Measurements from ENCODE around the gene XPOT.
A peak's percentile ranks its signal among the peaks of the same experiment; 100 is the strongest.
"Not testable (repeated sequence)": the region's sequence is repeated elsewhere in the genome, so short reads cannot be mapped to it uniquely, and the experiment has no call there.

XPOT gene, protein sequence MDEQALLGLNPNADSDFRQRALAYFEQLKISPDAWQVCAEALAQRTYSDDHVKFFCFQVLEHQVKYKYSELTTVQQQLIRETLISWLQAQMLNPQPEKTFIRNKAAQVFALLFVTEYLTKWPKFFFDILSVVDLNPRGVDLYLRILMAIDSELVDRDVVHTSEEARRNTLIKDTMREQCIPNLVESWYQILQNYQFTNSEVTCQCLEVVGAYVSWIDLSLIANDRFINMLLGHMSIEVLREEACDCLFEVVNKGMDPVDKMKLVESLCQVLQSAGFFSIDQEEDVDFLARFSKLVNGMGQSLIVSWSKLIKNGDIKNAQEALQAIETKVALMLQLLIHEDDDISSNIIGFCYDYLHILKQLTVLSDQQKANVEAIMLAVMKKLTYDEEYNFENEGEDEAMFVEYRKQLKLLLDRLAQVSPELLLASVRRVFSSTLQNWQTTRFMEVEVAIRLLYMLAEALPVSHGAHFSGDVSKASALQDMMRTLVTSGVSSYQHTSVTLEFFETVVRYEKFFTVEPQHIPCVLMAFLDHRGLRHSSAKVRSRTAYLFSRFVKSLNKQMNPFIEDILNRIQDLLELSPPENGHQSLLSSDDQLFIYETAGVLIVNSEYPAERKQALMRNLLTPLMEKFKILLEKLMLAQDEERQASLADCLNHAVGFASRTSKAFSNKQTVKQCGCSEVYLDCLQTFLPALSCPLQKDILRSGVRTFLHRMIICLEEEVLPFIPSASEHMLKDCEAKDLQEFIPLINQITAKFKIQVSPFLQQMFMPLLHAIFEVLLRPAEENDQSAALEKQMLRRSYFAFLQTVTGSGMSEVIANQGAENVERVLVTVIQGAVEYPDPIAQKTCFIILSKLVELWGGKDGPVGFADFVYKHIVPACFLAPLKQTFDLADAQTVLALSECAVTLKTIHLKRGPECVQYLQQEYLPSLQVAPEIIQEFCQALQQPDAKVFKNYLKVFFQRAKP

DNA sequence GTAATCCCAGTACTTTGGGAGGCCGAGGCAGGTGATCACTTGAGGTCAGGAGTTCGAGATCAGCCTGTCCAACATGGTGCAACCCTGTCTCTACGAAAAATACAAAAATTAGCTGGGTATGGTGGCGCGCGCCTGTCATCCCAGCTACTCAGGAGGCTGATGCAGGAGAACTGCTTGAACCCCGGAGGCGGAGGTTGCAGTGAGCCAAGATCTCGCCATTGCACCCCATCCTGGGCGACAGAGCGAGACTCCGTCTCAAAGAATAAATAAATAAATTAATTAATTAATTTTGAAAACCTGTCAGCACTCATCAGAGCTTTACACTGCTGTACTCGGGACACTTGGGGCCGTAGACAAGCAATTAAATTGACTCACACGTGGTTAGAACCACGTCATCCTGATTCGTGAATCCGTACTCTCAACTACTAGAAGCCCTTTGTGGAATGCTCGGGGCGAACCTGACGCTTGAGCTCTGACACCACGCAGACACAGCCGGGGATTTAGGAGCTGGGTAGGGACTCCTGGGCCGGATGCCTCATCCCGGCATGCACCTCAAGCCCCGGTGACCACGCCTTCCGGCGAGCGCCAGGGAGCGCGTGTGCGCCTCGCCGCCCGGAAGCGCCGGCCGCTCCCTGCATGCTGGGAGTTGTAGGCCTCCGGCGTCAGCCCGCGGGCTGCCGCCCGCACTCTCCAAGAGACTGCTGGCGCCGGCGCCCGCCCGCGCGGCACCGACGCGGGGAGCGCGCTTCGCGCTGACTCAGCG lies at the start of gene XPOT:
Gene XPOT, plus strand, starts transcription at position 686 of the 763 bp plus-strand sequence. CDS start 5,644 bp downstream, outside the sequence.
- peak; percentile 77 to 87 for DNase-seq (ENCODE audit: low read depth in 1 of 2, low spot score in 1 of 2)

DNA sequence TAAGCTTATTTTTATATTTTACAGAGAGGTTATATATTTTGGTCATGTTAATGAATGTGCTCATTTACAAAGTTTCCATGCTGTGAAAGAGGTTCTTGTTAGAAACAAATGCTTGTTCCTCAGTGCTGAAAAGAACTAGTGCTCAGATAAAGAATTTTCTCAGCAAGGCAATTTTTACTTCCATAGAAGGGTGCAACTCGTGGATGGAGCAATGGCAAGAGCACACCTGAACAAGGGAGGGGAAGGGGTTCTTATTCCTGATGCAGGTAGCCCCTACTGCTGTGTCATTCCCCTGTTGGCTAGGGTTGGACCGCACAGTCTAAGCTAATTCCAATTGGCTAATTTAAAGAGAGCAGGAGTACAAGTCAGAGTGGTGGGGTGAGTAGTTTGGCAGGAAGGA lies 48.0 kb upstream of the XPOT start:
- not testable (repeated sequence) for DNase-seq (ENCODE audit: low read depth in 1 of 2, low spot score in 1 of 2)

DNA sequence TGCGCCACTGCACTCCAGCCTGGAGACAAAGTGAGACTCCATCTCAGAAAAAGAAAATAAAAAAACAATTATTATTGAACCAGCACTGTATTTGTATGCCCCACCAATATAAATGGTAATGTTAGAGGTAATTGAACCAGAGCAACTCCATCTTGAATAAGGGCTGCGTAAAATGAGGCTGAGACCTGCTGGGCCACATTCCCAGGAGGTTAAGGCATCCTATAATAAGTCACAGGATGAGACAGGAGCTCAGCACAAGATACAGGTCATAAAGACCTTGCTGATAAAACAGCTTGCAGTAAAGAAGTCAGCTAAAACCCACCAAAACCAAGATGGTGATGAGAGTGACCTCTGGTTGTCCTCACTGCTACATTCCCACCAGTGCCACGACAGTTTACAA lies 43.0 kb upstream of the XPOT start:
- not testable (repeated sequence) for DNase-seq (ENCODE audit: low read depth in 1 of 2, low spot score in 1 of 2)

DNA sequence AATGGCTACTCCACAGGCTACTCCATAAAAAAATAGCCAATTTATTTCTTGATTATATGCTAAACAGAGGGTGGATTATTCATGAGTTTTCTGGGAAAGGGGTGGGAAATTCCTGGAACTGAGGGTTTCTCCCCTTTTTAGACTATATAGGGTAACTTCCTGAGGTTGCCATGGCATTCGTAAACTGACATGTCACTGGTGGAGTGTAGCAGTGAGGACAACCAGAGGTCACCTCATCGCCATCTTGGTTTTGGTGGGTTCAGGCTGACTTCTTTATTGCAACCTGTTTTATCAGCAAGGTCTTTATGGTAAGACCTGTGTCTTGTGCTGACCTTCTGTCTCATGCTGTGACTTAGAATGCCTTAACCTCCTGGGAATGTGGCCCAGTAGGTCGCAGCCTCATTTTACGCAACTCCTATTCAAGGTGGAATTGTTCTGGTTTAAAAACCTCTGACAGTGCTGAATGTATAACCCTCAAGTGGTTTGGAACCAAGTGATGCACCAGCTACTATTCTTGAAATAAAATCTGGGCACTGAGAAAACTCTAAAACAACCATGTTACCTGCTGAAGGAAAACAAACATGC lies 41.4 kb upstream of the XPOT start:
- DNase-seq (ENCODE audit: low read depth in 1 of 2, low spot score in 1 of 2), result no peak

DNA sequence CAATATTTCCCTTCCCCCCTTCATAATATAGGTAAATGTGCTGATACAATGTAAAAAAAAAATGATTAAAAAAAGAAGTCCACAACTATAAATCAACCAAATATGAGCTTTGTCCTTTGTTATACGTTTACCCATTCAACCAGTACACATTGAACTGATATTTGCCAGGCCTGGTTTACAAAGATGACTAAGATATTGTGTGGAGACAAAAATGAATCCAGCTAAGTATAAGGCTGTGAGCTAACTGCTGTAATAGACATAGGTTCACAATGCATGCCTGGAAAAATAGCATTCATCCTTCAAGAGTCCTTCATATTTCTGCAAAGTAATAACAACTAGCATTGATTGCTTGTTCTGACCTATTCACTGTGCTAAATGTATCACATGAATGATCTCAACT lies 20.5 kb upstream of the XPOT start:
- no peak for DNase-seq (ENCODE audit: low read depth in 1 of 2, low spot score in 1 of 2)

DNA sequence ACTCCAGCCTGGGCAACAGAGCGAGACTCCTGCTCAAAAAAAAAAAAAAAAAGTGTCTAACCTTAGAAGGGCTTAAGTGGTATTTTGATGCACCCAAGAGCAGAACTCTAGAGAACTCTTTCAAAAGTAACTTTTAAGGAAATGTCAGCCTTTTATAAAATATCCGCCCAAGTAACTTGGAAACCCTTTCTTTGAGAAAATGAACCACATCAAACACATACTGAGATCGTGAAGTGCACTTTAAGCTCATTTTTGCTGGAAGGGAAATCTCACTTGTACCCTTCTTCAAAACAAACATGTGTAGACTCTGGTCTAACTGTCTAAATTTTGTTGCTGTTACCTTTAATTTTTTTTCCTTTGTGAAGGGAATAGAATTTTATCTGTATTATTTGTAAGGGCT lies 19.2 kb upstream of the XPOT start:
- no peak for DNase-seq (ENCODE audit: low read depth in 1 of 2, low spot score in 1 of 2)

DNA sequence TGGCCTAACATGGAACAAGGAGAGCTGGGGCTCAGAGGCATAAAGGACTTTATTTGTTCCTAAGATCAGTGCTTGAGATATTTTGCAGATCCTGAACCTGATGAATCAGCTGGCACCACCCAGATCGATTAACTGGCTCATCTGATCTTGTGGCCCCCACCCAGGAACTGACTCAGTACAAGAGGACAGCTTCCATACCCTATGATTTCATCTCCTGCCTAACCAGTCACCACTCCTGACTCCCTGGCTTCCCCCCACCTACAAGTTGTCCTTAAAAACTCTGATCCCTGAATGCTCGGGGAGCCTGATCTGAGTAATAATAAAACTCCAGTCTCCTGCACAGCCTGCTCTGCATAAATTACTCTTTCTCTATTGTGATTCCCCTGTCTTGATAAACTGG lies 18.7 kb upstream of the XPOT start:
- peak in 1 of 2 donors; percentile 44 for DNase-seq (ENCODE audit: low read depth in 1 of 2, low spot score in 1 of 2)

DNA sequence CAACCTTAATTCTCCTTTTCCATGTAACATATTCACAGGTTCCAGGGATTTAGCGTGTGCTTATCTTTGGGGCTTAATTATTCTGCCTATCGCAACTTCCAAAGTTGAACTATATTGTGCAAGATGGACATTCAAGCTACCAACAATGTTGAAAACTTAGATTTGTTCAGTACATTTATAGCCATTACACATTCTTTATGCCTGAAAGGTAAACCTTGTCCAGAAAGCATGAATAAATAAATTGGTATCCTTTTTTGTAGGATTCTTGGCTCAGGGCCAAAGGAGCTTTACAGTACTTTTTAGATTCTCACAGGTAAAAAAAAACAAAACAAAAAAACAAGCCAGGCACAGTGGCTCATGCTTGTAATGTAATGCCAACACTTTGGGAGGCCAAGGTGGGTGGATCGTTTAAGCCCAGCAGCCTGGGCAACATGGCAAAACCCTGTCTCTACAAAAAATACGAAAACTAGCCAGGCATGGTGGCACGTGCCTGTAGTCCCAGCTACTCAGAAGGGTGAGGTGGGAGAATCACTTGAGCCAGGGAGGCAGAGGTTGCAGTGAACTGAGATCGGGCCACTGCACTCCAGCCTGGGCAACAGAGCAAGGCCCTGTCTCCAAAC lies 16.9 kb upstream of the XPOT start:
- no peak for DNase-seq (ENCODE audit: low read depth in 1 of 2, low spot score in 1 of 2)

DNA sequence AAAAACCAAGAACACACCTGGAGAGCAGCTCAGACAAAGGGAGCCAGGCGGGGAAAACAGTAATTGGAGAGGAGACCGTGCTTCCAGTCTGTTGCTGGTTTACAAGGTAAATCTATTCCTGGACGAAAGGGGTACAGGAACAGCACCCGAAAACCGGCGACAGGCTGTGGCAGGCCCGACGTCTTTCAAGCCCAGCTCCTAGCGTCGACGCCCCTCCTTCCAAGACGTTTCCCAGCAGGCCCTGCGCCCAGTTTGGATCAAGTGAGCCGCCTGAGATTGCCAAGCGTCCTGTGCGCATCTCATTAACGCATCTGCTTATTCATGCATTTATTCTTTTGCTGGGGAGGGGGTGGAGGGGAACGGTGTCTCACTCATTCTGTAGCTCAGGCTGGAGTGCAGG lies 15.0 kb upstream of the XPOT start:
- DNase-seq (ENCODE audit: low read depth in 1 of 2, low spot score in 1 of 2), result no peak

DNA sequence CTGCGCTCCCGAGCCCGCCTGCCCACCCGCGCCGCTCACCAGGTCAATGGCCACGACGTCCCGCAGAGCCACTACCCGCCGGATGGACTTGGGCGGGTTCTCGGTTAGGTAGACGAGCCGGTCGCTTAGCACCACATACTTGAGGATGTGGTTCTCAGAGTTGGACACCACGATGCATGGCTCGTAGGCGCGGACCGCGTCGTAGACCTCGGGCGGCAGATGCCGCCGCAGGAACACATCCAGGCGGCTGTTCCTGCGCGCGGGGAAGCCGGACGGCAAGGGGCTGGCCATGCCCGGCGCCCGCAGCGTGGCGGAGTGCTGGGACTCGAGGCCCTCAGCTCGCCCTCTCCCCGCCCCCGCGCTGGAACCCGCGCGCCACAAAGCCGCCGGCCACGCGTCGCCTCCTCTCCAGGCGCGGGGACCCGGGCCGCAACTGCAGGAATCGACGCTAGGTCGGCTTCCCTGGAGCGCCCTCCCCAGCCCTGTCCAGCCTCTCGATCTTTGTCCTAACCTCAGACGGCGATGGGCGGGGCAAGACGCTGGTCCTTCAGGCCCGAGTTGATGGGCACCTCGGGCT lies 13.8 kb upstream of the XPOT start, which contains the start of gene C12orf56:
Gene C12orf56, minus strand, starts transcription at position 484 of the 577 bp plus-strand sequence. Its CDS starts 193 bp downstream, at position 291.
- no peak for DNase-seq (ENCODE audit: low read depth in 1 of 2, low spot score in 1 of 2)

DNA sequence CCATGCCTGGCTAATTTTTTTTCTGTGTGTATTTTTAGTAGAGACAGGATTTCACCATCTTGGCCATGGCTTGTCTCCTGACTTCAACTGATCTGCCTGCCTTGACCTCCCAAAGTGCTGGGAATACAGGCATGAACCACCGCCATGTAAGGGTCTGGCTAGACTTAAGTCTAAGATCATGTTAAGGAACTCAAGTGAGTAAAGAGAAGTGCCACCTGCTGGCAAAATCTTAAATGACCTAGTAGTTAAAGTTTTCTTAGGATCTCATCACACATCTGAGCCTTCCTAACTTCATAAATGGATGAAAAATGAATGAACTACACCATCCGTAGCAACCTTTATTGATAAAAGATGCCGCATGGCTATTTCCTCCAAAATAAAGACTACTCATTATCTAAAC lies 12.0 kb upstream of the XPOT start:
- no peak for DNase-seq (ENCODE audit: low read depth in 1 of 2, low spot score in 1 of 2)

DNA sequence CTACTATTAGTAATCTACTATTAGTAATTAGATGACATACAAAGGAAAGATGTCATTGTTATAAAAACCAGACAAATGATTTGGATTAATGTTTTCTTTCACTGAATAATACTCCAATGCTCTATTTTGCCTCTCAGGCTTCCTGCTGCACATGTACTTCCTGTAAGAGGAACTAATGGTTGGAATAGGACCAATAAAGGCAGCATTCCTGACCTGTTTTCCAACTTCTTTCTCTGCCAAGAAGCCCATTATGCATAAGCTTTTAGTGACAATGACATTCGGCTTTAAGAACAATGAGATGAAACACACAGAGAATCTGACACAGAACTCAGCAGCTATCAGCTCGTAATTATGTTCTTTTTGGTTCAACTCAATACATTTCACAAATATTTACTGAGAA lies 8.5 kb upstream of the XPOT start:
- no peak for DNase-seq (ENCODE audit: low read depth in 1 of 2, low spot score in 1 of 2)

DNA sequence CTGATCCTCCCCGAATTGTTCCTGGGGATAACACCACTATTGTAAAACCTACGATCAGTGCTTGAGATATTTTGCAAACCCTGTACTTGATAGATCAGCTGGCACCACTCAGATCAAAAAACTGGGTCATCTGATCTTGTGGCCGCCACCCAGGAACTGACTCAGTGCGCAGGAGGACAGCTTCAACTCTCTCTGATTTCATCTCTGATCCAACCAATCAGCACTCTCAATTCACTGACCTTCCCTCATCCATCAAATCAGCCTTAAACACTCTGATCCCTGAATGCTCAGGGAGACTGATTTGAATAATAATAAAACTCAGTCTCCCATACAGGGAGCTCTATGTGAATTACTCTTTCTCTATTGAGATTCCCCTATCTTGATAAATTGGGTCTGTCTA lies 4.2 kb upstream of the XPOT start:
- DNase-seq (ENCODE audit: low read depth in 1 of 2, low spot score in 1 of 2), result no peak

DNA sequence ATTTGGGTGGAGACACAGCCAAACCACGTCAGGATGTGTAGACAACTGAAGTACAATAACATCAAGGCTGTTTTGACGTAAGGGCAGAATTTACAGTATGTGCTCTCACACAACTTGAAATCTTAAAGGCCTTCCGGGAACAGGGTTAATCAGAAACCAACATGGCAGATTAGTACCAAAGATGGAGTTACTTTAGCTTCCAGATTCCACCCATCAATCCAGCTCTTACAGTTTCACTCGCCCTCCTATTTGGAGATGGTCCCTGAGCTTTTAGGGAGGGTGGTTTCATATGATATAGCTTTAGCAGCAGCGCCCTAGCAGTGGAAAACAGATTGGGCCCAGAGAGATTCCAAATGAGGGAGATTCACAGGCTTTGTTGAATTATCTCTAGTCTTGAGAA lies 2.0 kb upstream of the XPOT start:
- no peak for DNase-seq (ENCODE audit: low read depth in 1 of 2, low spot score in 1 of 2)

DNA sequence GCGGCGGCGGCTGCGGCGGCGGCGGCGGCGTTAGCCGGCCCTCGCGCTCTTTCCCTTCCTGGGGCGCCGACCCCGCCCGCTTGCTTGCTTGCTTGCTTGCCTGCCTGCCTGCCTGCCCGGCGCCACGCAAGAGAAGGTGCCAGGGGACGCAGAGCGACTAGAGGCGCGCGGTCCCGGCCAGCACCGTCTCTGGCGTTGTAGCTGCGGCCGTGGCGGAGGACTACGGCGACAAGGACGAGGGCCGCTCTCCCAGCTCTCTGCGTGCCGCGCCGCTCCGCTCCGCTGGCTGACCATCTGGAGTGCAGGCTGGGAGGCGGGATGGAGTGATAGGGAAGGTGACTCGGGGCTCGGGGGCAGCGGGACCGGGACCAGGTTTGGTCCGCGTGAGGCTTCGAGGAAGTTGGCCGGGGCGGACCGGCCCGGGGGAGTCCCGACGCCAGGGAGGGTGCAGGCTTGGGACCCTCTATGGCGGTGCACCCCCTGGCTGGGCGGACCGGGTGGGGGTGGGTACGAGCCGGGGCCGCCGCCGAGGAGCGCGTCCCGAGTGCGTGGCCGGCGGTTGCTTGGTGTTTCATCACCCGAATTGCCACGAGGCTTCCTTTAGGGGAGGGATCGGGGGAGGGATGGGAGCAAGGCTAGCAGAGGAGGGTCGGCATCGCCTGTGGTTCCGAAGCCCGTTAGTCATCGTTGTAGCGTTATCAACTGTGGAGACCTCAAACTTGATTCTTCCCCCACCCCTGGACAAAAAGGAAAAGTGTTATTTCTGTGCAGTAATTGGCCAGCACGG lies 471 bp downstream of the XPOT start:
- DNase-seq (ENCODE audit: low read depth in 1 of 2, low spot score in 1 of 2), result peak; percentile 56 to 63

DNA sequence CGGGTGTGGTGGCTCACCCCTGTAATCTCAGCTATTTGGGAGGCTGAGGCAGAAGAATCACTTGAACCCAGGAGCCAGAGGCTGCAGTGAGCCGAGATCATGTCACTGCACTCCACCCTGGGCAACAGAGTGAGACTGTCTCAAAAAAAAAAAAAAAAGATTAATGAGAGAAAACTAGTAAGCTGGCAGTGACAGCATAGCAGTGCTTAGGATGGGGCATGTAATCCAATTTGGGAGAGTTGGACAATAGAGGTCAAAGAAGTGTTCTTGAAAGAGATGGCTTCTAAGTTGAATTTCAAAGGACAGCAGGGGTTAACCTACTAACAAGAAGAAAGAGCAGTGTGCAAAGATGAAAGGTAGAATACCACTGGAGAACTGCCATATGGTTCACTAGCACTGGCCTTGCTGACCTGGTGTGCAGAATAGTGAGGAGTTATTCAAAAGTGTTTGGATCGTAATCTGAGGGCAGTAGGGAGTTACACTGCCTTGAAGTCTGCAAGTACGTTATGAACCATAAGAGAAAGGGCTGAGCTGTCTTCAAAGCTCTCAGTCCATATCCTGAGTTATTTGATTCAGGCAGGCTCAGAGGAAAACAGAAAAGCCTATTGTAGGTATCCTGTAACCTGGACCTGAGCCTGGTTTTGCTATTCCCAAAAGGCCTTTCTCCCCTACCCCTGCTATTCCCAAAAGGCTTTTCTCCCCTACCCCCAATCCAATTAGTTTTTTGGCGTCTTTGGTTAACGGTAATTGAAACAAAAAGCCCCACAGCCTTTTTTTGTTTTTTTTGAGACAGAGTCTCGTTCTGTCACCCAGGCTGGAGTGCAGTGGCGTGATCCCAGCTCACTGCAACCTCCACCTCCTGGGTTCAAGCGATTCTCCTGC lies 3.4 kb downstream of the XPOT start:
- no peak for DNase-seq (ENCODE audit: low read depth in 1 of 2, low spot score in 1 of 2)

DNA sequence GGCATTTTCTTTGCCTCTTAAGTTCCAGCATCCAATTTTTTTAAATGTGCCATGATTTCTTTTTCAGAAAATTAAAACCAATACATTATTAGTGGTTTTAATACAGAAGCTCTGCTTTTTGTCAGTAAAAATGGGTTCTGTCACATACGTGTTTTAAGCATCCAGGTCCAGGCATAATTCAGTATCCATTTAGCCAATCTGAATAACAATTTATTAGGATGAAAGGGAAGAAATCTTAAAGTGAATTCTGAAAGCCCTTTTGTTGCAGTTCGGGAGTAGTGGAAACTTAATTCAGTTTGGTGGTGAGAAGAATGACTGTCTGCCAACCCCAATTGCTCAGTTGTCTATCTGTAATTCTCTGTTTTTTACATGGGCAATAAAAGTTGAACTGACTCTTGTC lies 7.2 kb downstream of the XPOT start:
- DNase-seq (ENCODE audit: low read depth in 1 of 2, low spot score in 1 of 2), result no peak

DNA sequence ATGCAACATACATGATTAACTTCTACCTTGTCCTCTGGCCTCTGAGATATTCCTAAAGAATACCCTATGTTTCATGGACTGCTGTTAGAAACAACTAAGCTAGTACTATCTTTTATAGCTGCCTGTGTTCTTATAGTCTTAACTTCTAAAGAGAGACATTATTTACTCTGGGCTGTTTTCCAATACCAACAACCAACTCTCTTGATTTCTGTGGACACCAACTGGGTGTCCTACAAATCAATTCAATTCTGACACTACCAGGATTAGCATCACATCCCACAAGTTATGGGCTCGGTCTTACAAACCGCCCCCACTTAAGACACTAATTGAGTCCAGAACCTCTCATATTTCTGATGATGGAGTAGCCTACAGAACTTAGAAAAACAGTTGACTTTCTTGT lies 8.3 kb downstream of the XPOT start:
- no peak for DNase-seq (ENCODE audit: low read depth in 1 of 2, low spot score in 1 of 2)
